ENCODE data around the gene ZDHHC5.
A peak's percentile ranks its signal among the peaks of the same experiment; 100 is the strongest.
"Not testable (repeated sequence)": the region's sequence is repeated elsewhere in the genome, so short reads cannot be mapped to it uniquely, and the experiment has no call there.

ZDHHC5 gene

GRCh38 chr11:57712256-57713150, 44.6 kb downstream of the ZDHHC5 start, which contains the start of gene TMX2:
Gene TMX2 (plus strand): TSS chr11:57712593. CDS start chr11:57712619, 26 bp downstream.
- Histone ChIP-seq H3K4me3 (peak within 1 kb of the TSS; percentile 72 to 98 (median 92)), H3K27ac (peak within 1 kb of the TSS in 20 of 21 experiments; percentile 76 to 94 (median 89))

GRCh38 chr11:57713835-57714234, 45.9 kb downstream of the ZDHHC5 start:
- peak overlapping the region in 5 of 7 experiments; percentile 72 to 98 (median 89) for H3K4me3 ChIP-seq
- peak overlapping the region in 2 of 21 experiments; percentile 11 to 88 for H3K27ac ChIP-seq

- not testable (repeated sequence) for H3K27ac ChIP-seq, H3K4me3 ChIP-seq
Measured at GRCh38 chr11:57716726-57717125, 48.8 kb downstream of the ZDHHC5 start.

- no peak overlapping the region for H3K4me3 ChIP-seq
- H3K27ac ChIP-seq: peak overlapping the region in 1 of 21 experiments; percentile 6
Measured at GRCh38 chr11:57727185-57727584, 59.3 kb downstream of the ZDHHC5 start.

DNA sequence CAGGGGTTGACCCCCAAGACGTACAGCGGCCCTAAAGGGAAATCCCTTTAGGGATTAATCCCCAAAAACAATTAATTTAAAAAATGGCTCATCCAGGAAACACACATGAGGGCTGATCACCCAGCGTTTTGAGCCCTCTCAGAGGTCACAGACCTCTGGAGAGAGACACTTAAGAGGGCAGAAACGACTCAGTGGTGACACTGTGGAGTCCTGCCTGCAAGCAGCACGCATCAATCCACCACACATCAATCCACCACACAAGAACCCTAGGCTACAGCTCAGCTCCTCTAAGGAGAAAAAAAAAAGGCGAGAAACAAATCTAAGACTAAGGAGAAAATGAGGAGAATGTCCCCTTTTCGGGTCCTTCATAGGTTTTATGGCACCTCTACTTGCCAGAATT, 60.9 kb downstream of the ZDHHC5 start:
- Histone ChIP-seq H3K4me3 (no peak overlapping the region), H3K27ac (no peak overlapping the region)

- Histone ChIP-seq H3K27ac (no peak overlapping the region), H3K4me3 (no peak overlapping the region)
Measured at GRCh38 chr11:57729479-57729878, 61.6 kb downstream of the ZDHHC5 start.

- Histone ChIP-seq H3K27ac (no peak overlapping the region), H3K4me3 (no peak overlapping the region)
Measured at GRCh38 chr11:57732661-57733060, 64.7 kb downstream of the ZDHHC5 start.

DNA sequence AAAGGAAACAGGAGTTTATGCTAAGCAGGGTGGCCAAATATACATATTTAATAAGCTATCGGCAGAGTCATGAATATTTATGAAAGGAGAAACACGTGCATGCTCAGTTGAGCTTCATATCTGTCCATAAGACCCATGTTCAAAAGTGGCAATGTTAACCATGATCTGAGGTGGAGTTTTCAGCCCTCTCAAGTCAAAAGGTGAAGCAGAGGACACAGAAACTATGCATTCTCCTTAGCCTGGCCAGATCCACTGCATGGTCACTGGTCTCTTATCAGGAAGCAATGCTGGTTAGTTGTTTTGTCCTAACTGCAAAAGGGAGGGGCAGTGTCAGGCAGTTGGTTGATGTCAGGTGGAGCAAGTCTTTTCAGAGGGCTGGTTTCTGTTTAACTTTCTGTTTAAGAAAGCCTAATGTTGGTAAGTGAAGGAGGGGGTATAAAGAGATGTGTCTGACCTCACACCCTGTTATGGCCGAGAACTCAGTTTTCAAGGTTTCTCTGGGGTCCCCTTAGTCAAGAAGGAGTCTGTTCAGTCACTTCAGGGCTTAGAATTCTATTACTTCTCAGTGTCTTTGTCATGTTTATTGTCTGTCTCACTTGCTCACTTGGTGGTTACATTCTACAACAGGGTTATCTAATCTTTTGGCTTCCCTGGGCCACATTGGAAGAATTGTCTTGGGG, 67.8 kb downstream of the ZDHHC5 start:
- Histone ChIP-seq H3K27ac (no peak overlapping the region), H3K4me3 (no peak overlapping the region)

GRCh38 chr11:57741132-57742086, 73.5 kb downstream of the ZDHHC5 start, which contains the start of gene SELENOH:
Gene SELENOH (plus strand): TSS chr11:57741491. CDS start chr11:57741596, 105 bp downstream.
- peak within 1 kb of the TSS; percentile 84 to 99 (median 93) for H3K27ac ChIP-seq
- peak within 1 kb of the TSS; percentile 54 to 95 (median 76) for H3K4me3 ChIP-seq

DNA sequence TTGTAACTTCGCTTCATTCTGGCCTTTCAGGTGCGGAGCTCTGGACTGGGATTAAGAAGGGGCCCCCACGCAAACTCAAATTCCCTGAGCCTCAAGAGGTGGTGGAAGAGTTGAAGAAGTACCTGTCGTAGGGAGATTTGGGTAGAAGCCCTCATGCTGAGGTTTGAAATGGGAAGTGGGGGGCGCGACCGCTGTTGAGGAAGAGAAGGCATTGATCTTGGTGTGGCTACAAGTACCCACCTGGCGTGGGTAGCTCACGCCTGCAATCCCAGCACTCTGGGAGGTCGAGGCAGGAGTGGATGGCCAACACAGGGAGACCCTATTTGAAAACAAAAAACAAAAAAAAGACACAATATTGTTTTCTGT, 74.2 kb downstream of the ZDHHC5 start:
- Histone ChIP-seq H3K27ac (peak overlapping the region; percentile 84 to 99 (median 93)), H3K4me3 (peak overlapping the region; percentile 54 to 95 (median 76))

- H3K4me3 ChIP-seq: no peak overlapping the region
- H3K27ac ChIP-seq: no peak overlapping the region
Measured at GRCh38 chr11:57744357-57744756, 76.4 kb downstream of the ZDHHC5 start.

- Histone ChIP-seq H3K4me3 (no peak overlapping the region), H3K27ac (no peak overlapping the region)
Measured at GRCh38 chr11:57745206-57745605, 77.3 kb downstream of the ZDHHC5 start.

DNA sequence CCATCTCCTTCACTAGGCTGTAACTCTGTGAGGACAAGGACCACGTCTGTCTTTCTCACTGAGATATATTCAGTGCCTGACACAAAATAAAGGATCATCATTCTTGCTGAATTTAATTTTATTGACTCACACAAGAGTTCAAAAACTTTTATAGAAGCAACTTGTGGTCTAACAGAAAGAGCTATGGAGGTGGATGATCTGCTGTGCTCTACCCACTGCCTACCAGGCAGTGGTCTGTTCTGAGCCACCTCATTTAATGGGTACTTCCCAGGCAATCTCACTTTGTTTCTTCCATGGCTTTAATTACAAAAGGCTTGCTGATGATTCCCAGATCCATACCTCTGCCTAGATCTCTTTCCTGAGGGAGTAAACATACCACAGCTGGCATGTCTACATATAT, 79.0 kb downstream of the ZDHHC5 start:
- H3K27ac ChIP-seq: no peak overlapping the region
- no peak overlapping the region for H3K4me3 ChIP-seq

Measured in skin epidermis (tissue), 12 donors.